K562 (cell line): ENCODE results near the gene RBMS1.

Experiments used
- COPS2 ChIP-seq: fragments of 450-650 bp; conservative IDR thresholded peaks from 2 replicates; pipeline ENCODE4 v1.6.1; 2016; ENCODE audit warnings: mild to moderate bottlenecking, moderate library complexity
- CREB1 ChIP-seq, 2 experiments: sonication (generic) in 1 of 2; formaldehyde crosslinking in 1 of 2; IDR thresholded peaks; 2 replicates each; pipeline versions ENCODE4 v1.6.1 to v1.8.0; 2012 to 2022; ENCODE audit warnings: inconsistent platforms in 1 of 2, mild to moderate bottlenecking in 1 of 2, missing genetic modification reagents in 1 of 2, moderate library complexity in 1 of 2
- POLR2A ChIP-seq: fragments of 450-650 bp; conservative IDR thresholded peaks from 2 replicates; pipeline ENCODE4 v1.6.1; 2016
- RBM34 ChIP-seq: fragments of 200-400 bp; formaldehyde crosslinking; IDR thresholded peaks from 2 replicates; pipeline ENCODE4 v1.6.1; 2018; ENCODE audit warnings: low read length, borderline replicate concordance; ENCODE audit not compliant: insufficient read depth
- SMAD1 ChIP-seq: fragments of 150-350 bp; IDR thresholded peaks from 2 replicates; pipeline ENCODE4 v1.6.1; 2014; ENCODE audit warnings: low read length, low read depth; ENCODE audit not compliant: partially characterized antibody
- YBX1 ChIP-seq: fragments of 450-650 bp; IDR thresholded peaks from 2 replicates; pipeline ENCODE4 v1.7.1; 2016; ENCODE audit warnings: mild to moderate bottlenecking
- TF ChIP-seq, protein P1 (sequence below), 2 experiments: fragments of 150-350 bp in 1 of 2; IDR thresholded peaks; 2 replicates each; pipeline ENCODE4 v1.6.1; 2012 to 2016; ENCODE audit warnings: low read depth in 2 of 2, low read length in 2 of 2, mild to moderate bottlenecking in 1 of 2, moderate library complexity in 1 of 2
- TF ChIP-seq, protein P2 (sequence below): sonication (generic); formaldehyde crosslinking; IDR thresholded peaks from 2 replicates; pipeline ENCODE4 v1.5.0; 2020; ENCODE audit warnings: missing genetic modification reagents

DNA sequence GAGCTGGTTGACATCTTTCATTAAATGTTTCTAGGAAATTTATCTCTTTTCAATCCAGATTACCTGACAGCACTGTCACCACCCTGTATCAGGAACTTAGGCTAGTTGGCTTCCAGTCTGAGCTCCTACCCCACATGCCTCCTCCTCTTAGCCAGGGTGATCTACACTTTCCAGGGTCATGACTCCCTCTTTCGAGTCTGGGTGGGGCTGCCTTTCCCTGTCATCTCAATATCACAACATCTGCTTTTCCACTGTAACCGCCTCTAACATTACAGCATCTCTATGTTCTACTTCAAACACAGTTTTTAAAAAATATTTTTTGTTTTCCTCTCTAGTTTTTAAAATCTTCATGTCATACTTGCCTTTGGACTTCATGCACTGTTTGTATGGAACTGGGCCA, 129.2 kb downstream of the RBMS1 start:
- TF ChIP-seq, protein P1, sequence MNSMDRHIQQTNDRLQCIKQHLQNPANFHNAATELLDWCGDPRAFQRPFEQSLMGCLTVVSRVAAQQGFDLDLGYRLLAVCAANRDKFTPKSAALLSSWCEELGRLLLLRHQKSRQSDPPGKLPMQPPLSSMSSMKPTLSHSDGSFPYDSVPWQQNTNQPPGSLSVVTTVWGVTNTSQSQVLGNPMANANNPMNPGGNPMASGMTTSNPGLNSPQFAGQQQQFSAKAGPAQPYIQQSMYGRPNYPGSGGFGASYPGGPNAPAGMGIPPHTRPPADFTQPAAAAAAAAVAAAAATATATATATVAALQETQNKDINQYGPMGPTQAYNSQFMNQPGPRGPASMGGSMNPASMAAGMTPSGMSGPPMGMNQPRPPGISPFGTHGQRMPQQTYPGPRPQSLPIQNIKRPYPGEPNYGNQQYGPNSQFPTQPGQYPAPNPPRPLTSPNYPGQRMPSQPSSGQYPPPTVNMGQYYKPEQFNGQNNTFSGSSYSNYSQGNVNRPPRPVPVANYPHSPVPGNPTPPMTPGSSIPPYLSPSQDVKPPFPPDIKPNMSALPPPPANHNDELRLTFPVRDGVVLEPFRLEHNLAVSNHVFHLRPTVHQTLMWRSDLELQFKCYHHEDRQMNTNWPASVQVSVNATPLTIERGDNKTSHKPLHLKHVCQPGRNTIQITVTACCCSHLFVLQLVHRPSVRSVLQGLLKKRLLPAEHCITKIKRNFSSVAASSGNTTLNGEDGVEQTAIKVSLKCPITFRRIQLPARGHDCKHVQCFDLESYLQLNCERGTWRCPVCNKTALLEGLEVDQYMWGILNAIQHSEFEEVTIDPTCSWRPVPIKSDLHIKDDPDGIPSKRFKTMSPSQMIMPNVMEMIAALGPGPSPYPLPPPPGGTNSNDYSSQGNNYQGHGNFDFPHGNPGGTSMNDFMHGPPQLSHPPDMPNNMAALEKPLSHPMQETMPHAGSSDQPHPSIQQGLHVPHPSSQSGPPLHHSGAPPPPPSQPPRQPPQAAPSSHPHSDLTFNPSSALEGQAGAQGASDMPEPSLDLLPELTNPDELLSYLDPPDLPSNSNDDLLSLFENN (IDR thresholded peaks at IDR 0.05; ENCODE audit: low read depth in 2 of 2, low read length in 2 of 2) = no peak
- no peak for TF ChIP-seq POLR2A
- no peak for TF ChIP-seq COPS2
- TF ChIP-seq, protein P2, sequence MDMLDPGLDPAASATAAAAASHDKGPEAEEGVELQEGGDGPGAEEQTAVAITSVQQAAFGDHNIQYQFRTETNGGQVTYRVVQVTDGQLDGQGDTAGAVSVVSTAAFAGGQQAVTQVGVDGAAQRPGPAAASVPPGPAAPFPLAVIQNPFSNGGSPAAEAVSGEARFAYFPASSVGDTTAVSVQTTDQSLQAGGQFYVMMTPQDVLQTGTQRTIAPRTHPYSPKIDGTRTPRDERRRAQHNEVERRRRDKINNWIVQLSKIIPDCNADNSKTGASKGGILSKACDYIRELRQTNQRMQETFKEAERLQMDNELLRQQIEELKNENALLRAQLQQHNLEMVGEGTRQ (CRISPR knock-in tag) = no peak
- TF ChIP-seq SMAD1 = no peak
- no peak for TF ChIP-seq CREB1 (IDR thresholded peaks at IDR 0.05)
- TF ChIP-seq CREB1 (CRISPR knock-in tag; IDR thresholded peaks at IDR 0.05) = no peak
- no peak for TF ChIP-seq YBX1
- TF ChIP-seq RBM34 = no peak
